Activated CD8-positive, alpha-beta memory T cell treated with anti-CD3 and anti-CD28 coated beads, Interleukin-2, amount 50 U/mL, for 1 hour (primary cell): ENCODE data around the gene TUBA3E.
"Not testable (repeated sequence)": the region's sequence is repeated elsewhere in the genome, so short reads cannot be mapped to it uniquely, and the experiment has no call there.

Experiments
- DNase-seq: peaks from one replicate; pipeline ENCODE4 v3.0.0-alpha.2; 2020; ENCODE audit errors: extremely low read depth

The TUBA3E gene

GRCh38 chr2:130143266-130144039, 54.8 kb downstream of the TUBA3E start:
- not testable (repeated sequence) for DNase-seq

- DNase-seq, result not testable (repeated sequence)
Measured at GRCh38 chr2:130142396-130143265, 55.6 kb downstream of the TUBA3E start.
